Measurements from ENCODE around the gene USO1.

The USO1 gene

GRCh38 chr4:75819121-75819520, 94.7 kb downstream of the USO1 start:
- in situ Hi-C loops (cut with HindIII; ENCODE audit: low sequenced_read_pairs), result no loop called here
- no peak for TF ChIP-seq CTCF (IDR thresholded peaks at IDR 0.05; ENCODE audit: low read depth, low read length, missing control alignments)
- no peak for DNase-seq (ENCODE audit: low read depth)
- no peak overlapping the region for H3K4me3 ChIP-seq (ENCODE audit: low read depth, low read length)

GRCh38 chr4:75820197-75820596, 95.8 kb downstream of the USO1 start:
- DNase-seq (ENCODE audit: low read depth), result no peak
- H3K4me3 ChIP-seq (ENCODE audit: low read depth, low read length), result no peak overlapping the region
- TF ChIP-seq CTCF (IDR thresholded peaks at IDR 0.05; ENCODE audit: low read depth, low read length, missing control alignments), result no peak
- in situ Hi-C loops (cut with HindIII; ENCODE audit: low sequenced_read_pairs), result no loop called here

GRCh38 chr4:75820676-75821075, 96.3 kb downstream of the USO1 start:
- no peak for TF ChIP-seq CTCF (IDR thresholded peaks at IDR 0.05; ENCODE audit: low read depth, low read length, missing control alignments)
- no peak overlapping the region for H3K4me3 ChIP-seq (ENCODE audit: low read depth, low read length)
- no peak for DNase-seq (ENCODE audit: low read depth)
- in situ Hi-C loops (cut with HindIII; ENCODE audit: low sequenced_read_pairs), result no loop called here

GRCh38 chr4:75821216-75821615, 96.8 kb downstream of the USO1 start:
- H3K4me3 ChIP-seq (ENCODE audit: low read depth, low read length), result no peak overlapping the region
- DNase-seq (ENCODE audit: low read depth), result no peak
- in situ Hi-C loops (cut with HindIII; ENCODE audit: low sequenced_read_pairs), result no loop called here
- TF ChIP-seq CTCF (IDR thresholded peaks at IDR 0.05; ENCODE audit: low read depth, low read length, missing control alignments), result no peak

GRCh38 chr4:75821966-75822365, 97.6 kb downstream of the USO1 start:
- TF ChIP-seq CTCF (IDR thresholded peaks at IDR 0.05; ENCODE audit: low read depth, low read length, missing control alignments), result no peak
- in situ Hi-C loops (cut with HindIII; ENCODE audit: low sequenced_read_pairs), result no loop called here

GRCh38 chr4:75822416-75822815, 98.0 kb downstream of the USO1 start:
- in situ Hi-C loops (cut with HindIII; ENCODE audit: low sequenced_read_pairs), result no loop called here

More at GRCh38 chr4:75821966-75822365, 97.6 kb downstream of the USO1 start:
- no peak overlapping the region for H3K4me3 ChIP-seq (ENCODE audit: low read depth, low read length)
- no peak for DNase-seq (ENCODE audit: low read depth)

More at GRCh38 chr4:75822416-75822815, 98.0 kb downstream of the USO1 start:
- TF ChIP-seq CTCF (IDR thresholded peaks at IDR 0.05; ENCODE audit: low read depth, low read length, missing control alignments), result no peak
- H3K4me3 ChIP-seq (ENCODE audit: low read depth, low read length), result no peak overlapping the region
- no peak for DNase-seq (ENCODE audit: low read depth)

All from astrocyte of the cerebellum (primary cell).